ENCODE results near the gene WNT9A.

- TF ChIP-seq POLR2AphosphoS5 (IDR thresholded peaks at IDR 0.05) (no peak), CTCF (IDR thresholded peaks at IDR 0.05; ENCODE audit: poor library complexity, severe bottlenecking) (no peak), SMC3 (conservative IDR thresholded peaks at IDR 0.05; ENCODE audit: poor library complexity) (no peak), MXI1 (conservative IDR thresholded peaks at IDR 0.05; ENCODE audit: poor library complexity, severe bottlenecking) (no peak)
Observed at GRCh38 chr1:227939791-227940771, 7.7 kb downstream of the WNT9A start.

Data from neural cell (in vitro differentiated cells).